ENCODE measurements around the gene BCL2L1. TPM values are rescaled to one million over a fixed set of nuclear protein-coding genes. Genes with fewer than 3 reads are reported as not detected.
A peak's percentile ranks its signal among the peaks of the same experiment; 100 is the strongest.

The BCL2L1 gene
- total RNA-seq, 2 donors from 2014 or later = 60.3 to 89.5 TPM

DNA sequence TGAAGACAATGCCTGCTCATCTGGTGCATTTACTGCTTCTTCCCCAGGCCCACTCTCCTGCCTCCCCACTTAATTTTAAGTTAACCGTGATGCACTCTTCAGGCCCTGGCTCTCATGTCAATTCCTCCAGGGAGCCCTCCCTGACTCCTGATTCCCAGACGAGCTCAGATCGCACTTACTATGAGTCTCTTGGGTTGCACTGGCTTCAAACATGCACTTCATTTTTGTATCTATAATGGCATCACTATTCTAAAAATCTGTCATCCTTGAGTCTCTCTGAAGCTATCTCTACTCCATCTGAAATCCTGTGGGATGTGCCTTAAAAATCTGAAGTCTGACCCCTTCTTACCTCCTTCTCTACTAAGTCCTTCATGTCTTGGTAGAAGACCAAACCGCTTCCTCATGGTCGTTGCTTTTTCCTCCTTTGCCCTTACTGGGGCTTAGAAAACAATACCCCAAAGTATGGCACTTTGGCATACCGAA is 60.3 kb downstream of the BCL2L1 start:
- H3K4me1 Mint-ChIP-seq = peaks cover 36% of the 10 kb centered on the region
- H3K9me3 Mint-ChIP-seq = no peaks in the 10 kb centered on the region
- no peak overlapping the region for H3K4me3 ChIP-seq (ENCODE audit: low read length)
- H3K27me3 Mint-ChIP-seq (ENCODE audit: insufficient read depth) = no peaks in the 10 kb centered on the region
- peaks cover 5% of the 10 kb centered on the region for H3K4me1 ChIP-seq (ENCODE audit: control insufficient read depth, insufficient read depth, low read length)
- H3K27me3 ChIP-seq (ENCODE audit: control insufficient read depth, insufficient read depth, low read length, poor library complexity, severe bottlenecking) = no peaks in the 10 kb centered on the region
- H3K9ac ChIP-seq (ENCODE audit: extremely low read depth, low read length, poor library complexity, severe bottlenecking) = no peak overlapping the region
- no peak overlapping the region for H3K27ac ChIP-seq (ENCODE audit: low read depth, low read length)
- H3K4me3 Mint-ChIP-seq = peak overlapping the region; percentile 47
- TF ChIP-seq, protein P1, sequence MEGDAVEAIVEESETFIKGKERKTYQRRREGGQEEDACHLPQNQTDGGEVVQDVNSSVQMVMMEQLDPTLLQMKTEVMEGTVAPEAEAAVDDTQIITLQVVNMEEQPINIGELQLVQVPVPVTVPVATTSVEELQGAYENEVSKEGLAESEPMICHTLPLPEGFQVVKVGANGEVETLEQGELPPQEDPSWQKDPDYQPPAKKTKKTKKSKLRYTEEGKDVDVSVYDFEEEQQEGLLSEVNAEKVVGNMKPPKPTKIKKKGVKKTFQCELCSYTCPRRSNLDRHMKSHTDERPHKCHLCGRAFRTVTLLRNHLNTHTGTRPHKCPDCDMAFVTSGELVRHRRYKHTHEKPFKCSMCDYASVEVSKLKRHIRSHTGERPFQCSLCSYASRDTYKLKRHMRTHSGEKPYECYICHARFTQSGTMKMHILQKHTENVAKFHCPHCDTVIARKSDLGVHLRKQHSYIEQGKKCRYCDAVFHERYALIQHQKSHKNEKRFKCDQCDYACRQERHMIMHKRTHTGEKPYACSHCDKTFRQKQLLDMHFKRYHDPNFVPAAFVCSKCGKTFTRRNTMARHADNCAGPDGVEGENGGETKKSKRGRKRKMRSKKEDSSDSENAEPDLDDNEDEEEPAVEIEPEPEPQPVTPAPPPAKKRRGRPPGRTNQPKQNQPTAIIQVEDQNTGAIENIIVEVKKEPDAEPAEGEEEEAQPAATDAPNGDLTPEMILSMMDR (conservative IDR thresholded peaks at IDR 0.05) = no peak
- no peaks in the 10 kb centered on the region for H3K9me3 ChIP-seq (ENCODE audit: control insufficient read depth, low read length)
- H3K36me3 Mint-ChIP-seq (ENCODE audit: low read depth) = peaks cover 28% of the 10 kb centered on the region
- no peak for DNase-seq
- 72 to 79% methylated on average over 6 of the region's 6 CpGs for WGBS, 2 experiments (ENCODE audit: insufficient coverage in 1 of 2, insufficient read length in 1 of 2)
- peaks cover 21% of the 10 kb centered on the region for H3K36me3 ChIP-seq (ENCODE audit: control insufficient read depth, insufficient read depth, low read length)
- peak overlapping the region; percentile 82 for H3K27ac Mint-ChIP-seq

DNA sequence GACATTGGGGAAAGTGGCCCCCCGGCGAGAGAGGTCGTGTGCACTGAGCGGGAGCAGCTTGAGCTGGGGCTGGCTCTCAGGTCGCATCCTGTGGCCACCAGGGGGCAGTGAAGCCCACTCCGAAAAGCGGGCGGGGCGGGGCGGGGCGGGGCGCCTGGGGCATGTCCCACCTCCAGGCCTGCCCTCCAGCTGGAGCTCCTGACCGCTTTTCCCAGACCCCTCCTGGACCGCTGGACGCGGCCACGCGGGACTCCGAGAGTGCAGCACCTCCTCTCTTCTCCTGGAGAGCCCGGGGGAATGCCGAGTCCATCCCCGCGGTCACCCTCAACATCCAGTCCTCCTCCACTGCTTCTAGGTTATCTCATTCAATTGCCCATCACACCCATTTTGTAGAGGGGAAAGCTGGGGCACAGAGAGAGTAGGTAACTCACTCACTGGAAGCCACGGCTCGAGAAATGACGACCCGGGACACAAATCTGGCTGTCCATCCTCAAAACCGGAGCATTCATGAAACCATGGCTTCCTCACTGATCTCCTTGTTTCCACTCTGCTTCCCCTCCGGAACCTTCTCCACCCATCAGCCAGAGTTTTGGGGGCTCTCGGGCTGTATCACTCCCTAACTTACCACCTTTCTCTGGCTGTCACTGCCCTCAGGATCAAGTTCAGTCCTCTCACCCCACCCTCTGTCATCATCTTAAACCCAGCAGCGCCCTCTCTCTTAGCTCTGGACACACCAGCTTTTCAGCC is 60.9 kb downstream of the BCL2L1 start:
- WGBS, 2 experiments (ENCODE audit: insufficient coverage in 1 of 2, insufficient read length in 1 of 2) = 13 to 20% methylated on average over 20 to 31 of the region's 31 CpGs
- H3K36me3 ChIP-seq (ENCODE audit: control insufficient read depth, insufficient read depth, low read length) = peaks cover 21% of the 10 kb centered on the region
- peak overlapping the region; percentile 82 for H3K27ac Mint-ChIP-seq
- H3K9me3 ChIP-seq (ENCODE audit: control insufficient read depth, low read length) = no peaks in the 10 kb centered on the region
- no peaks in the 10 kb centered on the region for H3K27me3 Mint-ChIP-seq (ENCODE audit: insufficient read depth)
- no peaks in the 10 kb centered on the region for H3K9me3 Mint-ChIP-seq
- peak; percentile 95 for DNase-seq
- H3K4me1 Mint-ChIP-seq = peaks cover 34% of the 10 kb centered on the region
- peaks cover 5% of the 10 kb centered on the region for H3K4me1 ChIP-seq (ENCODE audit: control insufficient read depth, insufficient read depth, low read length)
- no peak overlapping the region for H3K27ac ChIP-seq (ENCODE audit: low read depth, low read length)
- peak overlapping the region; percentile 70 for H3K4me3 ChIP-seq (ENCODE audit: low read length)
- H3K36me3 Mint-ChIP-seq (ENCODE audit: low read depth) = peaks cover 25% of the 10 kb centered on the region
- H3K27me3 ChIP-seq (ENCODE audit: control insufficient read depth, insufficient read depth, low read length, poor library complexity, severe bottlenecking) = no peaks in the 10 kb centered on the region
- peak overlapping the region; percentile 47 for H3K4me3 Mint-ChIP-seq
- H3K9ac ChIP-seq (ENCODE audit: extremely low read depth, low read length, poor library complexity, severe bottlenecking) = no peak overlapping the region
- TF ChIP-seq, protein P1 (conservative IDR thresholded peaks at IDR 0.05) = peak; percentile 93

DNA sequence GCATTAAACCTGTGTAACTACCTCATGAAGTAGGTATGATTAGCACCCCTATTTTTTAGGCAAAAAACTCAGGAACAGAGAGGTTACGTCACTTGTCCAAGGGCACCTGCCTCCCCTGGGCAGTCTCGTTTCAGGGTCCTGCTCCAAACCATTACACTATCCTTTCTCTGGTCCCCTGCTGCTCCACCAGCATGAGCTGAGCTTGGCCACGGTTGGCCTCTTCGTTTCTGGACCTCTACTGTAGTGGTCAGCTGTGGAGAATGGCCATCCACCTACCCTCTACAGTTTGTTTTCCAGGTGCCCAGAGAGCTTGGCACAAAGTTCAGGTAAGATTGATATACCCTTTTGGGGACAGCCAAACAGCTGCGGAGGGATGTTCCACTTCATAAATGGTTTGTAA is 68.1 kb downstream of the BCL2L1 start:
- Mint-ChIP-seq H3K4me1 (no peaks in the 10 kb centered on the region), H3K4me3 (no peak overlapping the region), H3K27me3 (ENCODE audit: insufficient read depth) (peaks cover 4% of the 10 kb centered on the region), H3K36me3 (ENCODE audit: low read depth) (no peaks in the 10 kb centered on the region), H3K9me3 (no peaks in the 10 kb centered on the region), H3K27ac (no peak overlapping the region)
- Histone ChIP-seq H3K9me3 (ENCODE audit: control insufficient read depth, low read length) (no peaks in the 10 kb centered on the region), H3K9ac (ENCODE audit: extremely low read depth, low read length, poor library complexity, severe bottlenecking) (no peak overlapping the region), H3K27me3 (ENCODE audit: control insufficient read depth, insufficient read depth, low read length, poor library complexity, severe bottlenecking) (no peaks in the 10 kb centered on the region), H3K4me3 (ENCODE audit: low read length) (no peak overlapping the region), H3K4me1 (ENCODE audit: control insufficient read depth, insufficient read depth, low read length) (no peaks in the 10 kb centered on the region), H3K36me3 (ENCODE audit: control insufficient read depth, insufficient read depth, low read length) (no peaks in the 10 kb centered on the region), H3K27ac (ENCODE audit: low read depth, low read length) (no peak overlapping the region)
- 81 to 84% methylated on average over 3 to 5 of the region's 5 CpGs for WGBS, 2 experiments (ENCODE audit: insufficient coverage in 1 of 2, insufficient read length in 1 of 2)
- DNase-seq = no peak
- TF ChIP-seq, protein P1 (conservative IDR thresholded peaks at IDR 0.05) = no peak

All from endodermal cell (in vitro differentiated cells).